HEK293 (cell line): ENCODE measurements around the gene NCAPD3.

Experiments used
- CTCF ChIA-PET: fragments of 350-600 bp; formaldehyde crosslinking; extraction: SDS; loops from one replicate; lab custom pipeline; 2021; ENCODE audit warnings: antibody characterized with exemption; lab: Yijun Ruan, JAX
- POLR2A ChIA-PET: fragments of 300-600 bp; formaldehyde crosslinking; extraction: SDS; loops from one replicate; lab custom pipeline; 2020; ENCODE audit warnings: antibody characterized with exemption, inconsistent platforms; lab: Yijun Ruan, JAX
- H3K27ac ChIP-seq: fragments of 200-500 bp; sonication (Bioruptor generic); 2 replicates; pipeline ENCODE4 v1.5.1; 2014; ENCODE audit warnings: low read depth, low read length, control low read depth, inconsistent platforms; ENCODE audit errors: extremely low read depth
- H3K36me3 ChIP-seq, 2 experiments: fragments of 200-500 bp in 1 of 2; sonication (Bioruptor generic) in 1 of 2; 1 replicate in 1 of 2; 2 replicates in 1 of 2; pipeline ENCODE4 v1.5.1; 2014 to 2017; ENCODE audit warnings: inconsistent platforms in 2 of 2, low read length in 2 of 2; ENCODE audit not compliant: control insufficient read depth in 2 of 2, insufficient read depth in 1 of 2
- H3K4me1 ChIP-seq: fragments of 200-500 bp; sonication (Bioruptor generic); 2 replicates; pipeline ENCODE4 v1.5.1; 2014; ENCODE audit warnings: mild to moderate bottlenecking, low read length, inconsistent platforms; ENCODE audit not compliant: control insufficient read depth, insufficient read depth
- H3K4me3 ChIP-seq: 2 replicates; pipeline ENCODE4 v1.5.1; 2011; ENCODE audit warnings: low read depth, mild to moderate bottlenecking, control low read depth, low read length, moderate library complexity
- H3K9me3 ChIP-seq: fragments of 200-500 bp; sonication (Bioruptor generic); 2 replicates; pipeline ENCODE4 v1.5.1; 2014; ENCODE audit warnings: low read depth, low read length, inconsistent platforms; ENCODE audit not compliant: control insufficient read depth, insufficient read depth
- BCL11A ChIP-seq: fragments of 450-650 bp; formaldehyde crosslinking; IDR thresholded peaks from 2 replicates; pipeline ENCODE4 v1.5.1; 2016; ENCODE audit warnings: low read depth, missing biosample characterization, missing genetic modification characterization
- BCL6B ChIP-seq: fragments of 450-650 bp; formaldehyde crosslinking; IDR thresholded peaks from 2 replicates; pipeline ENCODE4 v1.5.1; 2017; ENCODE audit warnings: missing biosample characterization, missing genetic modification characterization
- GLI2 ChIP-seq: fragments of 450-650 bp; formaldehyde crosslinking; IDR thresholded peaks from 2 replicates; pipeline ENCODE4; 2017; ENCODE audit warnings: missing biosample characterization, missing genetic modification characterization, low read depth, borderline replicate concordance
- GLIS2 ChIP-seq: fragments of 450-650 bp; formaldehyde crosslinking; IDR thresholded peaks from 2 replicates; pipeline ENCODE4 v1.5.1; 2016; ENCODE audit warnings: missing biosample characterization, missing genetic modification characterization
- HOXA7 ChIP-seq: sonication (generic); formaldehyde crosslinking; IDR thresholded peaks from 2 replicates; pipeline ENCODE4 v1.8.1; 2022; ENCODE audit warnings: missing genetic modification reagents, borderline replicate concordance
- HOXC10 ChIP-seq: sonication (generic); formaldehyde crosslinking; IDR thresholded peaks from 2 replicates; pipeline ENCODE4 v1.8.1; 2023; ENCODE audit warnings: mild to moderate bottlenecking, missing genetic modification reagents
- HOXD13 ChIP-seq: sonication (generic); formaldehyde crosslinking; IDR thresholded peaks from 2 replicates; pipeline ENCODE4 v1.8.0; 2022; ENCODE audit warnings: missing genetic modification reagents, borderline replicate concordance
- KLF7 ChIP-seq: fragments of 450-650 bp; formaldehyde crosslinking; IDR thresholded peaks from 2 replicates; pipeline ENCODE4 v1.5.1; 2016; ENCODE audit warnings: missing biosample characterization, missing genetic modification characterization, borderline replicate concordance
- SP2 ChIP-seq: fragments of 450-650 bp; formaldehyde crosslinking; IDR thresholded peaks from 2 replicates; pipeline ENCODE4 v1.5.1; 2016; ENCODE audit warnings: missing biosample characterization, missing genetic modification characterization
- ZBTB17 ChIP-seq: fragments of 450-650 bp; formaldehyde crosslinking; IDR thresholded peaks from 2 replicates; pipeline ENCODE4 v1.5.1; 2016; ENCODE audit warnings: missing biosample characterization, missing genetic modification characterization
- ZFP69B ChIP-seq: fragments of 450-650 bp; formaldehyde crosslinking; IDR thresholded peaks from 2 replicates; pipeline ENCODE4 v1.5.1; 2016; ENCODE audit warnings: missing biosample characterization, missing genetic modification characterization
- ZNF19 ChIP-seq: fragments of 450-650 bp; formaldehyde crosslinking; IDR thresholded peaks from 2 replicates; pipeline ENCODE4; 2016; ENCODE audit warnings: missing biosample characterization, missing genetic modification characterization, low read depth
- ZNF239 ChIP-seq: fragments of 450-650 bp; formaldehyde crosslinking; IDR thresholded peaks from 2 replicates; pipeline ENCODE4 v1.5.1; 2016; ENCODE audit warnings: missing biosample characterization, missing genetic modification characterization
- ZNF266 ChIP-seq: fragments of 450-650 bp; formaldehyde crosslinking; IDR thresholded peaks from 2 replicates; pipeline ENCODE4 v1.5.1; 2016; ENCODE audit warnings: missing biosample characterization, missing genetic modification characterization, low read depth
- ZNF394 ChIP-seq: fragments of 450-650 bp; formaldehyde crosslinking; IDR thresholded peaks from 2 replicates; pipeline ENCODE4 v1.5.1; 2016; ENCODE audit warnings: missing biosample characterization, missing genetic modification characterization, mild to moderate bottlenecking, moderate library complexity, borderline replicate concordance
- ZNF423 ChIP-seq: fragments of 450-650 bp; formaldehyde crosslinking; IDR thresholded peaks from 2 replicates; pipeline ENCODE4 v1.5.1; 2016; ENCODE audit warnings: missing biosample characterization, missing genetic modification characterization
- ZNF530 ChIP-seq: fragments of 450-650 bp; formaldehyde crosslinking; IDR thresholded peaks from 2 replicates; pipeline ENCODE4 v1.5.1; 2016; ENCODE audit warnings: low read depth, missing biosample characterization, missing genetic modification characterization
- ZNF555 ChIP-seq: fragments of 450-650 bp; formaldehyde crosslinking; conservative IDR thresholded peaks from 2 replicates; pipeline ENCODE4 v1.5.1; 2017; ENCODE audit warnings: missing biosample characterization, mild to moderate bottlenecking, missing genetic modification characterization, inconsistent platforms
- ZNF596 ChIP-seq: fragments of 450-650 bp; IDR thresholded peaks from 2 replicates; pipeline ENCODE4 v1.5.0; 2018; ENCODE audit warnings: missing biosample characterization, mild to moderate bottlenecking, missing genetic modification characterization, moderate library complexity
- ZNF600 ChIP-seq: fragments of 450-650 bp; formaldehyde crosslinking; IDR thresholded peaks from 2 replicates; pipeline ENCODE4 v1.5.1; 2016; ENCODE audit warnings: missing biosample characterization, missing genetic modification characterization
- ZNF629 ChIP-seq: fragments of 450-650 bp; formaldehyde crosslinking; IDR thresholded peaks from 2 replicates; pipeline ENCODE4 v1.5.1; 2017; ENCODE audit warnings: missing biosample characterization, missing genetic modification characterization
- ZNF658 ChIP-seq: fragments of 450-650 bp; formaldehyde crosslinking; IDR thresholded peaks from 2 replicates; pipeline ENCODE4; 2016; ENCODE audit warnings: missing biosample characterization, missing genetic modification characterization
- ZNF660 ChIP-seq: fragments of 450-650 bp; IDR thresholded peaks from 2 replicates; pipeline ENCODE4 v1.5.1; 2018; ENCODE audit warnings: missing biosample characterization, mild to moderate bottlenecking, missing genetic modification characterization
- ZNF837 ChIP-seq: fragments of 450-650 bp; formaldehyde crosslinking; IDR thresholded peaks from 2 replicates; pipeline ENCODE4 v1.5.1; 2016; ENCODE audit warnings: missing biosample characterization, missing genetic modification characterization
- TF ChIP-seq, protein P1 (sequence below): fragments of 450-650 bp; formaldehyde crosslinking; IDR thresholded peaks from 2 replicates; pipeline ENCODE4 v1.5.1; 2016; ENCODE audit warnings: missing biosample characterization, missing genetic modification characterization
- TF ChIP-seq, protein P2 (sequence below): fragments of 450-650 bp; formaldehyde crosslinking; IDR thresholded peaks from 2 replicates; pipeline ENCODE4 v1.5.1; 2017; ENCODE audit warnings: missing biosample characterization, missing genetic modification characterization

NCAPD3 gene

DNA sequence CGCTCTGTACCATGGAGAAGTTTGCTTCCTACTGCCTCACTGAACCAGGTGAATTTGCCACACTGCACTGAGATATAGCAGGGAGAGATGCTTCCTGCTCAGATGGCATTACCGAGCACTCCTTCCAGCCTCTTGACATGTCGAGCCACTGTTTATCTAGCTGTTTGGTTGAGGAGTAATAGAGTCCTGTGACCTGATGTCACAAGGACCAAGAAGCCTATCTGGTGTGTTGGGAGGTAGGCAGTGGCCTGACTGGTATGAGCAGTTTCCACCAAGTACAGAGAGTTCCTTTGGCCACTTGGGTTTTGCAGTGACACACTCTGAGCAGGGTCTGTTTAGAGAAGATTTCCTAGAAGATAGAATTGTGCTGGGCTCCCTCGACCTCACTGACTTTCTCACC, 34.8 kb upstream of the NCAPD3 start:
- ChIA-PET CTCF (no interaction called here), POLR2A (no interaction called here)
- Histone ChIP-seq H3K27ac (no peak overlapping the region), H3K4me1 (no peaks in the 10 kb centered on the region), H3K4me3 (no peak overlapping the region), H3K9me3 (no peaks in the 10 kb centered on the region), H3K36me3 (peaks cover 0 to 66% of the 10 kb centered on the region in 2 experiments; a peak in 1 of 3 replicates)
- no peak for TF ChIP-seq BCL6B (tag by site-specific recombination)
- no peak for TF ChIP-seq SP2 (tag by site-specific recombination)
- no peak for TF ChIP-seq ZNF660 (tag by site-specific recombination)
- TF ChIP-seq HOXA7 (CRISPR knock-in tag): no peak
- TF ChIP-seq, protein P1, sequence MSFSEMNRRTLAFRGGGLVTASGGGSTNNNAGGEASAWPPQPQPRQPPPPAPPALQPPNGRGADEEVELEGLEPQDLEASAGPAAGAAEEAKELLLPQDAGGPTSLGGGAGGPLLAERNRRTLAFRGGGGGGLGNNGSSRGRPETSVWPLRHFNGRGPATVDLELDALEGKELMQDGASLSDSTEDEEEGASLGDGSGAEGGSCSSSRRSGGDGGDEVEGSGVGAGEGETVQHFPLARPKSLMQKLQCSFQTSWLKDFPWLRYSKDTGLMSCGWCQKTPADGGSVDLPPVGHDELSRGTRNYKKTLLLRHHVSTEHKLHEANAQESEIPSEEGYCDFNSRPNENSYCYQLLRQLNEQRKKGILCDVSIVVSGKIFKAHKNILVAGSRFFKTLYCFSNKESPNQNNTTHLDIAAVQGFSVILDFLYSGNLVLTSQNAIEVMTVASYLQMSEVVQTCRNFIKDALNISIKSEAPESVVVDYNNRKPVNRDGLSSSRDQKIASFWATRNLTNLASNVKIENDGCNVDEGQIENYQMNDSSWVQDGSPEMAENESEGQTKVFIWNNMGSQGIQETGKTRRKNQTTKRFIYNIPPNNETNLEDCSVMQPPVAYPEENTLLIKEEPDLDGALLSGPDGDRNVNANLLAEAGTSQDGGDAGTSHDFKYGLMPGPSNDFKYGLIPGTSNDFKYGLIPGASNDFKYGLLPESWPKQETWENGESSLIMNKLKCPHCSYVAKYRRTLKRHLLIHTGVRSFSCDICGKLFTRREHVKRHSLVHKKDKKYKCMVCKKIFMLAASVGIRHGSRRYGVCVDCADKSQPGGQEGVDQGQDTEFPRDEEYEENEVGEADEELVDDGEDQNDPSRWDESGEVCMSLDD (tag by site-specific recombination): no peak
- TF ChIP-seq ZNF239: no peak
- no peak for TF ChIP-seq ZNF19 (tag by site-specific recombination)
- TF ChIP-seq, protein P2, sequence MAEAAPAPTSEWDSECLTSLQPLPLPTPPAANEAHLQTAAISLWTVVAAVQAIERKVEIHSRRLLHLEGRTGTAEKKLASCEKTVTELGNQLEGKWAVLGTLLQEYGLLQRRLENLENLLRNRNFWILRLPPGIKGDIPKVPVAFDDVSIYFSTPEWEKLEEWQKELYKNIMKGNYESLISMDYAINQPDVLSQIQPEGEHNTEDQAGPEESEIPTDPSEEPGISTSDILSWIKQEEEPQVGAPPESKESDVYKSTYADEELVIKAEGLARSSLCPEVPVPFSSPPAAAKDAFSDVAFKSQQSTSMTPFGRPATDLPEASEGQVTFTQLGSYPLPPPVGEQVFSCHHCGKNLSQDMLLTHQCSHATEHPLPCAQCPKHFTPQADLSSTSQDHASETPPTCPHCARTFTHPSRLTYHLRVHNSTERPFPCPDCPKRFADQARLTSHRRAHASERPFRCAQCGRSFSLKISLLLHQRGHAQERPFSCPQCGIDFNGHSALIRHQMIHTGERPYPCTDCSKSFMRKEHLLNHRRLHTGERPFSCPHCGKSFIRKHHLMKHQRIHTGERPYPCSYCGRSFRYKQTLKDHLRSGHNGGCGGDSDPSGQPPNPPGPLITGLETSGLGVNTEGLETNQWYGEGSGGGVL (tag by site-specific recombination): no peak
- TF ChIP-seq ZNF530 (tag by site-specific recombination): no peak
- no peak for TF ChIP-seq ZNF837
- no peak for TF ChIP-seq ZNF629
- TF ChIP-seq HOXD13 (CRISPR knock-in tag): no peak
- TF ChIP-seq BCL11A (tag by site-specific recombination): no peak
- no peak for TF ChIP-seq GLI2 (tag by site-specific recombination)

DNA sequence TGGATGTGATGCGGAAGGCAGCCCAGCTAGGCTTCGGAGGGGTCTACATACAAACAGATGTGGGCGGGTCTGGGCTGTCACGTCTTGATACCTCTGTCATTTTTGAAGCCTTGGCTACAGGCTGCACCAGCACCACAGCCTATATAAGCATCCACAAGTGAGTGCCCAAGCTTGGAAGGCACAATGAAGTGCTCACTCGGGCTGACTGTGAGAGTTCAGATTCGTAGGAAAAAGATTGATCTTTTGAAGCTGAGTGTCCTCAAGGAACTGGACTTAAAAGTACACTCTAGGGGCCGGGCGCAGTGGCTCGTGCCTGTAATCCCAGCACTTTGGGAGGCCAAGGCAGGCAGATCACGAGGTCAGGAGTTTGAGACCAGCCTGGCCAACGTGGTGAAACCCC, 33.3 kb upstream of the NCAPD3 start:
- CTCF ChIA-PET: interaction anchor here (0.5 kb wide), 1 partner anchor 1460 kb away, joined by 4 read pairs; no protein-coding TSS in a partner anchor
- POLR2A ChIA-PET: no interaction called here
- Histone ChIP-seq H3K4me3 (no peak overlapping the region), H3K36me3 (peaks cover 0 to 52% of the 10 kb centered on the region in 2 experiments; a peak in 1 of 3 replicates), H3K9me3 (no peaks in the 10 kb centered on the region), H3K4me1 (no peaks in the 10 kb centered on the region), H3K27ac (no peak overlapping the region)
- TF ChIP-seq GLIS2 (no peak), ZNF266 (tag by site-specific recombination) (no peak), ZFP69B (tag by site-specific recombination) (no peak), ZNF600 (no peak), ZNF596 (no peak), GLI2 (tag by site-specific recombination) (no peak), ZNF423 (no peak), HOXC10 (no peak), ZNF658 (tag by site-specific recombination) (no peak), KLF7 (tag by site-specific recombination) (no peak), ZNF555 (tag by site-specific recombination) (no peak), ZBTB17 (tag by site-specific recombination) (no peak), ZNF394 (tag by site-specific recombination) (no peak)
